HCT116 (cell line): ENCODE measurements around the gene RANBP17. TPM values are rescaled to one million over a fixed set of nuclear protein-coding genes. Genes with fewer than 3 reads are reported as not detected.

Source experiments
- ATAC-seq: fragments of 200-7000 bp; cut with Tn5 transposase; 2 replicates; pipeline ENCODE4 v1.9.1; 2020; ENCODE audit warnings: mild to moderate bottlenecking, moderate library complexity
- BruUV-seq: library from RNA; stranded (reverse); fragments of 400-500 nt; replicated peaks from 2 replicates; lab custom pipeline; 2021; lab: Mats Ljungman, UMichigan
- CTCF ChIA-PET: fragments of 300-600 bp; sonication (Branson Sonifier 250); formaldehyde crosslinking; loops from one replicate; lab custom pipeline; 2021; ENCODE audit warnings: antibody characterized with exemption; lab: Charles Lee
- POLR2A ChIA-PET: fragments of 300-600, 350-600 bp; sonication (Branson Sonifier 250); formaldehyde crosslinking; loops from one replicate; lab custom pipeline; 2021; ENCODE audit warnings: antibody characterized with exemption; lab: Charles Lee
- RAD21 ChIA-PET, 2 experiments: fragments of 300-600 bp; sonication (Branson Sonifier 250); formaldehyde crosslinking; loops; one replicate each; lab custom pipeline; 2023; ENCODE audit warnings: low total read pairs in 2 of 2; ENCODE audit not compliant: uncharacterized antibody in 2 of 2, unreplicated experiment in 2 of 2, low non-redundant PET in 1 of 2; lab: Charles Lee
- DNase-seq: peaks from one replicate; pipeline ENCODE4 v3.0.0-alpha.2; 2010; ENCODE audit warnings: low read depth, low spot score
- H2AFZ ChIP-seq: fragments of 200-600 bp; shearing (Covaris generic), sonication (generic); 2 replicates; pipeline ENCODE4 v1.6.1; 2017; ENCODE audit warnings: low read depth, mixed run types, mixed read lengths, antibody characterized with exemption, low read length; ENCODE audit not compliant: poor library complexity, severe bottlenecking
- H3K27ac ChIP-seq: 2 replicates; pipeline ENCODE4 v1.5.1; 2012; ENCODE audit warnings: low read depth, low read length
- H3K27me3 ChIP-seq: fragments of 200-600 bp; sonication (generic); 2 replicates; pipeline ENCODE4 v1.6.1; 2016; ENCODE audit warnings: mixed run types, low read length, mixed read lengths; ENCODE audit not compliant: insufficient read depth
- H3K36me3 ChIP-seq, 2 experiments: fragments of 200-500 bp in 1 of 2; fragments of 200-600 bp in 1 of 2; sonication (Bioruptor generic) in 1 of 2; sonication (generic) in 1 of 2; 2 replicates each; pipeline versions ENCODE4 v1.5.1 to v1.6.1; 2014 to 2016; ENCODE audit warnings: low read length in 2 of 2, inconsistent platforms in 1 of 2, mixed read lengths in 1 of 2, mixed run types in 1 of 2; ENCODE audit not compliant: insufficient read depth in 2 of 2, control insufficient read depth in 1 of 2
- H3K4me1 ChIP-seq, 2 experiments: fragments of 200-600 bp in 1 of 2; sonication (generic) in 1 of 2; 2 replicates each; pipeline versions ENCODE4 v1.5.1 to v1.6.1; 2012 to 2017; ENCODE audit warnings: low read length in 2 of 2, inconsistent platforms in 1 of 2, mild to moderate bottlenecking in 1 of 2, mixed read lengths in 1 of 2, mixed run types in 1 of 2, moderate library complexity in 1 of 2; ENCODE audit not compliant: insufficient read depth in 2 of 2, control insufficient read depth in 1 of 2
- H3K4me2 ChIP-seq: fragments of 200-600 bp; sonication (generic); 2 replicates; pipeline ENCODE4 v1.6.1; 2017; ENCODE audit warnings: mixed run types, low read length, mixed read lengths
- H3K4me3 ChIP-seq, 2 experiments: fragments of 200-600 bp in 1 of 2; sonication (generic) in 1 of 2; replicated peaks in 1 of 2; 2 replicates each; pipeline ENCODE4 v1.5.1; 2011 to 2016; ENCODE audit warnings: low read length in 2 of 2, control low read depth in 1 of 2, low read depth in 1 of 2, mild to moderate bottlenecking in 1 of 2, mixed read lengths in 1 of 2, mixed run types in 1 of 2
- H3K79me2 ChIP-seq: fragments of 200-600 bp; sonication (generic); 2 replicates; pipeline ENCODE4 v1.6.1; 2017; ENCODE audit warnings: mild to moderate bottlenecking, mixed run types, low read length, moderate library complexity, mixed read lengths; ENCODE audit not compliant: insufficient read depth
- H3K9ac ChIP-seq: fragments of 200-600 bp; sonication (generic); 2 replicates; pipeline ENCODE4 v1.6.1; 2016; ENCODE audit warnings: low read length, mixed read lengths
- H3K9me2 ChIP-seq: fragments of 200-600 bp; sonication (generic), shearing (Covaris generic); 2 replicates; pipeline ENCODE4 v1.6.1; 2017; ENCODE audit warnings: mixed run types, mild to moderate bottlenecking, moderate library complexity; ENCODE audit not compliant: insufficient read depth
- H3K9me3 ChIP-seq, 2 experiments: fragments of 200-500 bp in 1 of 2; fragments of 200-600 bp in 1 of 2; sonication (Bioruptor generic) in 1 of 2; sonication (generic) in 1 of 2; 2 replicates each; pipeline ENCODE4 v1.6.1; 2014 to 2017; ENCODE audit warnings: low read length in 2 of 2, mixed read lengths in 2 of 2, inconsistent platforms in 1 of 2, low read depth in 1 of 2, mild to moderate bottlenecking in 1 of 2, mixed run types in 1 of 2, moderate library complexity in 1 of 2; ENCODE audit not compliant: control insufficient read depth in 1 of 2, insufficient read depth in 1 of 2
- H4K20me1 ChIP-seq: fragments of 200-600 bp; sonication (generic), shearing (Covaris generic); 2 replicates; pipeline ENCODE4 v1.6.1; 2017; ENCODE audit warnings: mixed run types, mild to moderate bottlenecking, moderate library complexity; ENCODE audit not compliant: insufficient read depth
- CEBPB ChIP-seq: IDR thresholded peaks from 2 replicates; pipeline ENCODE4 v1.6.1; 2012; ENCODE audit warnings: low read depth
- EZH2phosphoT487 ChIP-seq: fragments of 200-600 bp; IDR thresholded peaks from 2 replicates; pipeline ENCODE4 v1.6.1; 2018; ENCODE audit warnings: antibody characterized with exemption, borderline replicate concordance
- FOSL1 ChIP-seq: IDR thresholded peaks from 2 replicates; pipeline ENCODE4 v1.6.1; 2012; ENCODE audit warnings: low read depth
- POLR2AphosphoS5 ChIP-seq: IDR thresholded peaks from 2 replicates; pipeline ENCODE4 v1.6.1; 2011; ENCODE audit warnings: mild to moderate bottlenecking, low read depth, low read length, moderate library complexity
- SP1 ChIP-seq: IDR thresholded peaks from 2 replicates; pipeline ENCODE4 v1.6.1; 2012; ENCODE audit warnings: low read depth
- ZNF274 ChIP-seq: fragments of 200-500 bp; sonication (Bioruptor generic); IDR thresholded peaks from 2 replicates; pipeline ENCODE4 v1.6.1; 2014; ENCODE audit warnings: mild to moderate bottlenecking, low read depth, low read length, inconsistent platforms
- intact Hi-C: fragments of 100-400 bp; cut with micrococcal nuclease; formaldehyde crosslinking; loops from 2 replicates; pipeline ENCODE4 v1.10.0; 2022
- total RNA-seq: library from RNA; stranded (reverse); gene quantifications from one replicate; pipeline ENCODE4 v1.2.1, GENCODE V29; 2021; ENCODE audit not compliant: unreplicated experiment
- TF ChIP-seq, protein P1 (sequence below), 3 experiments: fragments of 200-600 bp in 1 of 3; sonication (generic) in 1 of 3; IDR thresholded peaks in 2 of 3; conservative IDR thresholded peaks in 1 of 3; 2 replicates each; pipeline ENCODE4 v1.5.1; 2012 to 2017; ENCODE audit warnings: low read depth in 2 of 3, low read length in 2 of 3, antibody characterized with exemption in 1 of 3, borderline replicate concordance in 1 of 3, control low read depth in 1 of 3, mild to moderate bottlenecking in 1 of 3, mixed read lengths in 1 of 3, mixed run types in 1 of 3, moderate library complexity in 1 of 3; ENCODE audit not compliant: insufficient read depth in 1 of 3
- TF ChIP-seq, protein P2 (sequence below): IDR thresholded peaks from 2 replicates; pipeline ENCODE4 v1.6.1; 2012; ENCODE audit warnings: low read depth
- TF ChIP-seq, protein P3 (sequence below): IDR thresholded peaks from 2 replicates; pipeline ENCODE4 v1.6.1; 2012

RANBP17 gene
- total RNA-seq, 1 experiment from 2014 or later, result 18.2 TPM

DNA sequence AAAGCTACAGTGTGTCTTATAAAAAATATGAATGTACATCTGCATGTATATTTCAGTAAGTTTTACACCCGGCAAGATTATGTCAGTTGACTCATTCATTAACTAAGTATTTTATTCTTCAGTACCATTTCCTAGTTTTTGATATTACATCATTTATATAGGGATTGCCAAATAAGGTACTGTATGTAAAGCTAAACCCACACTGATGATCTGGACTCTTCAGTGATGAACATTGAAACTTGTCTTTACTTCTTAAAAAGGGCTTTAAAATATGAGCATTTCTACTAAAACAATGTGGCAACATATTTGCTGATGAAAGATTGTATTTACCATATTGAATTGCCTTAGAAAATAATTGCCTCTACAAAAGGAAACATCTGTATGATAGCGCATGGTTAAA lies 295.5 kb downstream of the RANBP17 start:
- intact Hi-C loops, result no loop called here
- Histone ChIP-seq H3K4me3 (no peak overlapping the region), H3K79me2 (no peaks in the 10 kb centered on the region), H4K20me1 (no peaks in the 10 kb centered on the region), H3K27me3 (no peaks in the 10 kb centered on the region), H3K9me3 (no peaks in the 10 kb centered on the region), H2AFZ (no peak overlapping the region), H3K4me2 (no peak overlapping the region), H3K9ac (no peak overlapping the region), H3K4me1 (0 out of 4 replicates have a peak, but pooled peaks cover 0 to 5% of the 10 kb centered on the region in 2 experiments), H3K9me2 (no peaks in the 10 kb centered on the region), H3K36me3 (no peaks in the 10 kb centered on the region), H3K27ac (no peak overlapping the region)
- ChIA-PET POLR2A (no interaction called here), RAD21 (interaction anchor here in 1 of 2 experiments (0.6 kb wide), 1 partner anchor 172 kb away, joined by 3 read pairs; no protein-coding TSS in a partner anchor), CTCF (no interaction called here)
- TF ChIP-seq, protein P1, sequence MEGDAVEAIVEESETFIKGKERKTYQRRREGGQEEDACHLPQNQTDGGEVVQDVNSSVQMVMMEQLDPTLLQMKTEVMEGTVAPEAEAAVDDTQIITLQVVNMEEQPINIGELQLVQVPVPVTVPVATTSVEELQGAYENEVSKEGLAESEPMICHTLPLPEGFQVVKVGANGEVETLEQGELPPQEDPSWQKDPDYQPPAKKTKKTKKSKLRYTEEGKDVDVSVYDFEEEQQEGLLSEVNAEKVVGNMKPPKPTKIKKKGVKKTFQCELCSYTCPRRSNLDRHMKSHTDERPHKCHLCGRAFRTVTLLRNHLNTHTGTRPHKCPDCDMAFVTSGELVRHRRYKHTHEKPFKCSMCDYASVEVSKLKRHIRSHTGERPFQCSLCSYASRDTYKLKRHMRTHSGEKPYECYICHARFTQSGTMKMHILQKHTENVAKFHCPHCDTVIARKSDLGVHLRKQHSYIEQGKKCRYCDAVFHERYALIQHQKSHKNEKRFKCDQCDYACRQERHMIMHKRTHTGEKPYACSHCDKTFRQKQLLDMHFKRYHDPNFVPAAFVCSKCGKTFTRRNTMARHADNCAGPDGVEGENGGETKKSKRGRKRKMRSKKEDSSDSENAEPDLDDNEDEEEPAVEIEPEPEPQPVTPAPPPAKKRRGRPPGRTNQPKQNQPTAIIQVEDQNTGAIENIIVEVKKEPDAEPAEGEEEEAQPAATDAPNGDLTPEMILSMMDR (IDR thresholded peaks at IDR 0.05 in 2 of 3, conservative IDR thresholded peaks at IDR 0.05 in 1 of 3; ENCODE audit: borderline replicate concordance in 1 of 3, insufficient read depth in 1 of 3, low read depth in 2 of 3, low read length in 2 of 3), result no peak
- TF ChIP-seq ZNF274 (no peak), FOSL1 (no peak), EZH2phosphoT487 (no peak), CEBPB (no peak), POLR2AphosphoS5 (no peak), SP1 (no peak)
- TF ChIP-seq, protein P2, sequence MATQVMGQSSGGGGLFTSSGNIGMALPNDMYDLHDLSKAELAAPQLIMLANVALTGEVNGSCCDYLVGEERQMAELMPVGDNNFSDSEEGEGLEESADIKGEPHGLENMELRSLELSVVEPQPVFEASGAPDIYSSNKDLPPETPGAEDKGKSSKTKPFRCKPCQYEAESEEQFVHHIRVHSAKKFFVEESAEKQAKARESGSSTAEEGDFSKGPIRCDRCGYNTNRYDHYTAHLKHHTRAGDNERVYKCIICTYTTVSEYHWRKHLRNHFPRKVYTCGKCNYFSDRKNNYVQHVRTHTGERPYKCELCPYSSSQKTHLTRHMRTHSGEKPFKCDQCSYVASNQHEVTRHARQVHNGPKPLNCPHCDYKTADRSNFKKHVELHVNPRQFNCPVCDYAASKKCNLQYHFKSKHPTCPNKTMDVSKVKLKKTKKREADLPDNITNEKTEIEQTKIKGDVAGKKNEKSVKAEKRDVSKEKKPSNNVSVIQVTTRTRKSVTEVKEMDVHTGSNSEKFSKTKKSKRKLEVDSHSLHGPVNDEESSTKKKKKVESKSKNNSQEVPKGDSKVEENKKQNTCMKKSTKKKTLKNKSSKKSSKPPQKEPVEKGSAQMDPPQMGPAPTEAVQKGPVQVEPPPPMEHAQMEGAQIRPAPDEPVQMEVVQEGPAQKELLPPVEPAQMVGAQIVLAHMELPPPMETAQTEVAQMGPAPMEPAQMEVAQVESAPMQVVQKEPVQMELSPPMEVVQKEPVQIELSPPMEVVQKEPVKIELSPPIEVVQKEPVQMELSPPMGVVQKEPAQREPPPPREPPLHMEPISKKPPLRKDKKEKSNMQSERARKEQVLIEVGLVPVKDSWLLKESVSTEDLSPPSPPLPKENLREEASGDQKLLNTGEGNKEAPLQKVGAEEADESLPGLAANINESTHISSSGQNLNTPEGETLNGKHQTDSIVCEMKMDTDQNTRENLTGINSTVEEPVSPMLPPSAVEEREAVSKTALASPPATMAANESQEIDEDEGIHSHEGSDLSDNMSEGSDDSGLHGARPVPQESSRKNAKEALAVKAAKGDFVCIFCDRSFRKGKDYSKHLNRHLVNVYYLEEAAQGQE, result no peak
- TF ChIP-seq, protein P3, sequence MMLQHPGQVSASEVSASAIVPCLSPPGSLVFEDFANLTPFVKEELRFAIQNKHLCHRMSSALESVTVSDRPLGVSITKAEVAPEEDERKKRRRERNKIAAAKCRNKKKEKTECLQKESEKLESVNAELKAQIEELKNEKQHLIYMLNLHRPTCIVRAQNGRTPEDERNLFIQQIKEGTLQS, result no peak
- BruUV-seq, result no TSS peak
- DNase-seq (no peak), ATAC-seq (no peak)
